Left colon (tissue), 2 donors: Measurements from ENCODE around the gene NR1H2. TPM values are rescaled to one million over a fixed set of nuclear protein-coding genes. Genes with fewer than 3 reads are reported as not detected.
A peak's percentile ranks its signal among the peaks of the same experiment; 100 is the strongest.
"Not testable (repeated sequence)": the region's sequence is repeated elsewhere in the genome, so short reads cannot be mapped to it uniquely, and the experiment has no call there.

ENCODE experiments used
- ATAC-seq: fragments of 200-7000 bp; cut with Tn5 transposase; one replicate; pipeline ENCODE4 v1.9.1; 2020; ENCODE audit warnings: mild to moderate bottlenecking, moderate library complexity
- DNase-seq, 2 donors: peaks; one replicate each; pipeline ENCODE4 v3.0.0-alpha.2; 2020
- intact Hi-C, 2 donors: fragments of 100-400 bp; cut with DNase I in 1 of 2; cut with micrococcal nuclease in 1 of 2; formaldehyde crosslinking; loops; one replicate each; pipeline versions ENCODE4 v1.11.2 to v1.14.0; 2022; cut with DNase I, micrococcal nuclease
- total RNA-seq, 2 donors: library from RNA; stranded (reverse); fragmentation: NEBNext Ultra II Directional; extraction: Animal tissue kit (Norgen Biotek cat#: 25700); gene quantifications; one replicate each; pipeline ENCODE4 v1.2.1, GENCODE V29; 2021
- donor health status: DM: no; HTN: no; CAD: no.
- donor health status: DM: yes; HTN: yes; CAD: no.

NR1H2 gene
- total RNA-seq, 2 donors from 2014 or later, result 61.9 to 75.2 TPM

- intact Hi-C loops, ATAC-seq, DNase-seq: not testable (repeated sequence)
These were observed 14.7 kb downstream of the NR1H2 start for GRCh38 chr19:50390952-50391351.

- intact Hi-C loops, result no loop called here
- DNase-seq, result no peak
- ATAC-seq, result no peak
These were observed 16.5 kb downstream of the NR1H2 start for GRCh38 chr19:50392759-50393158.

DNA sequence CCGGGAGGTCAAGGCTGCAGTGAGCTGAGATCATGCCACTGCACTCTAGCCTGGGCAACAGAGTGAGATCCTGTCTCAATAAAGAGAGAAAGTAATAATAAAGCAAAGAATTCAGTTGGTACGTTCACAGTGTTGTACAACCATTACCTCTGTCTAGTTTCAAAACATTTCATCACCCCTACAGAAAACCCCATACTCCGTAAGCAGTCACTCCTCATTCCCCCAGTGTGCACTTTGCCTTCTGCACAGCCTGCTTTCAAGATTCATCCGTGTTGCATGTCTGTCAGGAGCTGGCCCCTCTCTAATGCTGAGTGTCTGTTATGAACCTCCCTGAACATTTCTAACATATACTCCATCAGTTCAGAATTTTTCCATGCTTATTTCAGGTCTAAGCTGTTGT, 17.3 kb downstream of the NR1H2 start:
- intact Hi-C loops, result no loop called here
- no peak for ATAC-seq
- no peak for DNase-seq

- intact Hi-C loops, result no loop called here
- DNase-seq (no peak), ATAC-seq (peak; percentile 42)
These were observed 17.8 kb downstream of the NR1H2 start for GRCh38 chr19:50394017-50394416.

- ATAC-seq, result no peak
These were observed 22.6 kb downstream of the NR1H2 start for GRCh38 chr19:50398675-50399367.

GRCh38 chr19:50399368-50399745, 23.1 kb downstream of the NR1H2 start:
- ATAC-seq (no peak), DNase-seq (no peak)
- intact Hi-C loops, result no loop called here

More at GRCh38 chr19:50398675-50399367, 22.6 kb downstream of the NR1H2 start:
- DNase-seq, result no peak
- intact Hi-C loops, result no loop called here

DNA sequence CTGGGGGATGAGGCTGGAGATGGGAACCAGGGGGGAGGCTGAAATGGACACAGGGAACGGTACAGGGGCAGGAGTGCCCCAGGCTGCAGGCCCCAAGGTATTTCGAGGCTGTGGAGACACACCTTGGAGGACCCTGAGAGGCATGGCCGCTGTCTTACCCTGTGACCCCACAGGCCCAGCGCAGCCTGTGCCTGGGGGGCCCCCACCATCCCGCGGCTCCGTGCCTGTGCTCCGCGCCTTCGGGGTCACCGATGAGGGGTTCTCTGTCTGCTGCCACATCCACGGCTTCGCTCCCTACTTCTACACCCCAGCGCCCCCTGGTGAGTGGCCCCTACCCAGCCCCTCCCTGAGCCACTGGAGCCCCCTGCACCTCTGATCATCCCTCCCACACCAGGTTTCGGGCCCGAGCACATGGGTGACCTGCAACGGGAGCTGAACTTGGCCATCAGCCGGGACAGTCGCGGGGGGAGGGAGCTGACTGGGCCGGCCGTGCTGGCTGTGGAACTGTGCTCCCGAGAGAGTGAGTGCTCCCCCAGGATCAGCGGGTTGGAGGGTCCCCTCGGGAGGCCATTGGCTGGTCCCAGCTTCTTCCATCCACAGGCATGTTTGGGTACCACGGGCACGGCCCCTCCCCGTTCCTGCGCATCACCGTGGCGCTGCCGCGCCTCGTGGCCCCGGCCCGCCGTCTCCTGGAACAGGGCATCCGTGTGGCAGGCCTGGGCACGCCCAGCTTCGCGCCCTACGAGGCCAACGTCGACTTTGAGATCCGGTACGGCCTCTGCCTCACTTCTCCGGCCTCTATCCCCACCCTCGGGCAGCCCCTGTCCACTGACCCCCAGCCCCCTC, 25.6 kb downstream of the NR1H2 start:
- ATAC-seq, result no peak
- intact Hi-C loops, result no loop called here

DNA sequence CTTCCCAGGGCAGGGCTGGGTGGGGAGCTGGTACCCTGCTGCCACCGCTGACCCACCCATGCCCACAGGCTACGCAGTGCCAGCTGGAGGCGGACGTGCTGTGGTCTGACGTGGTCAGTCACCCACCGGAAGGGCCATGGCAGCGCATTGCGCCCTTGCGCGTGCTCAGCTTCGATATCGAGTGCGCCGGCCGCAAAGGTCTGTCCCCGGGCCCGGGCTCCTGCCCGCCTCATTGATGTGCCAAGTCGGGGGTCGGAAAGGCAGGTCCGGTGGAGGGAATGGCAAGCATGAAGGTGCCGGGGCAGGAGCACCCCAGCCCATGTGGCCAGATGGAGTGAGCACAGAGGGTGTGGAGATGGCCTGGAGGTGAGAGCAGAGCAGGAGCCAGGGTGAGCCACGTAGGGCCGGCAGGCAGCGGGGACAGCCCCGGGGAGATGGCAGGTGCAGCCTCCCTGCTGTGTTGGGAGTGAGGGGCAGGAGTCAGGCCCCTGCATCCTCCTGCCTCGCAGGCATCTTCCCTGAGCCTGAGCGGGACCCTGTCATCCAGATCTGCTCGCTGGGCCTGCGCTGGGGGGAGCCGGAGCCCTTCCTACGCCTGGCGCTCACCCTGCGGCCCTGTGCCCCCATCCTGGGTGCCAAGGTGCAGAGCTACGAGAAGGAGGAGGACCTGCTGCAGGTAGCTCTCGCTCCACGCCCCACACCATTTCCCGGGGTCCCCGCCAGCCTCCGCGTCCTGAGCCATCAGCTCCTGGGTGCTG, 26.5 kb downstream of the NR1H2 start:
- intact Hi-C loops, result no loop called here
- ATAC-seq, result no peak
- DNase-seq, result no peak

More for the DNA sequence above, 25.6 kb downstream of the NR1H2 start:
- DNase-seq, result no peak

- intact Hi-C loops, result no loop called here
- DNase-seq (no peak), ATAC-seq (no peak)
These were observed 30.0 kb downstream of the NR1H2 start for GRCh38 chr19:50406156-50406820.

DNA sequence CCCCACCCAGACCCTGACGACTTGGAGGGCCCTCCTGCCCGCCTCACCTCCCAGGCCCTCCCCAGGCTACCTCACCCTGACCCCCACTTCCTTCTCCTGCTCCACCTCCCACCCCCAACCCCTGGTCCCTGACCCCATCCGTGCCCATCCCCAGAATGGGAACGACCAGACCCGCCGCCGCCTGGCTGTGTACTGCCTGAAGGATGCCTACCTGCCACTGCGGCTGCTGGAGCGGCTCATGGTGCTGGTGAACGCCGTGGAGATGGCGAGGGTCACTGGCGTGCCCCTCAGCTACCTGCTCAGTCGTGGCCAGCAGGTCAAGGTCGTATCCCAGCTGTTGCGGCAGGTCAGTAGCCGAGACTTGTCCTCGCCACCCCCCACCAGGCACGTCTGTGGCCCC, 30.6 kb downstream of the NR1H2 start:
- DNase-seq (no peak), ATAC-seq (no peak)
- intact Hi-C loops, result no loop called here

- DNase-seq (no peak), ATAC-seq (no peak)
- intact Hi-C loops, result no loop called here
These were observed 33.1 kb downstream of the NR1H2 start for GRCh38 chr19:50409347-50409746.

DNA sequence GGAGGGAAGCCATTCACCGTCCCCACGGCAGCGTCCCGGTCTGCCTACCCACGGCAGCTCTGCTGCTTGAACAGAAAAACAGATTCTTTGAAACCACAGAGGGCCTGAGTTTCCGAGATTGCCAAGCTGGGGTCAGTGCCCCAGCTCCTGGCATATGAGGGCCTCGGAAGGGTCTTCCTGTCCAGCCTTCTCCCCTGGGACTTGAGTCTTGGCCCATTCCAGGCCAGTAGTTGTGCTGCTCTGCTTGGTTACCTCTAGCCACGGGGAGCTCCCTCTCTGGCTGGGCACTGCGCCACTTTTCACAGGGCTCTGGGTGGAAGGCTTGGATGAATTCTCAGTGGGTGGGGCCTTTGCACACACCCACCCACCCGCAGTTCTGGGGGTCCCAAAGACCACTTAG, 33.9 kb downstream of the NR1H2 start:
- intact Hi-C loops, result loop anchor here in 1 of 2 donors (10.0 kb wide), 1 partner anchor 45 kb away; the partner anchor contains the start of gene NAPSA
- ATAC-seq (no peak), DNase-seq (no peak)

- intact Hi-C loops, result loop anchor here in 1 of 2 donors (10.0 kb wide), 1 partner anchor 48 kb away; the partner anchor contains the start of gene NAPSA
- no peak for DNase-seq
- ATAC-seq, result no peak
These were observed 36.2 kb downstream of the NR1H2 start for GRCh38 chr19:50412419-50412818.

GRCh38 chr19:50413096-50413495, 36.8 kb downstream of the NR1H2 start:
- ATAC-seq, result no peak
- intact Hi-C loops, result loop anchor here in 1 of 2 donors (10.0 kb wide), 1 partner anchor 48 kb away; the partner anchor contains the start of gene NAPSA
- DNase-seq, result no peak

- ATAC-seq (no peak), DNase-seq (no peak)
- intact Hi-C loops, result loop anchor here in 1 of 2 donors (10.0 kb wide), 1 partner anchor 49 kb away; the partner anchor contains the start of gene NAPSA
These were observed 37.3 kb downstream of the NR1H2 start for GRCh38 chr19:50413531-50413930.

- DNase-seq (peak; percentile 59 to 87), ATAC-seq (peak; percentile 43)
- intact Hi-C loops, result loop anchor here in 1 of 2 donors (10.0 kb wide), 1 partner anchor 50 kb away; the partner anchor contains the start of gene NAPSA
These were observed 38.8 kb downstream of the NR1H2 start for GRCh38 chr19:50414864-50415660.

DNA sequence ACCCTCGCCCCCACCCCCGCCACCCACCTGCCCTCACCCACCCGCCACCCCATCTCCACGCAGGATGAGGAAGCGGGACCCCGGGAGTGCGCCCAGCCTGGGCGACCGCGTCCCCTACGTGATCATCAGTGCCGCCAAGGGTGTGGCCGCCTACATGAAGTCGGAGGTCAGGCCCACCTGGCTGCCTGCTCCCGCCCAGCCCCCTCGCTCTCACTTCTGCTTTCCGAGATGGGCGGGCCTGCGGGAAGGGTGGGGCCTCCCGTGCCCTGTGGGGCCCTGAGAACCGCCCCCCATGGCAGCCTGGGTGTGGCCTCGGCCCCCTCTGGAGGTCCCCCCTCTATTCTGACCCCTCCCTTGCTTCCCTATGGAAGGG, 39.4 kb downstream of the NR1H2 start:
- ATAC-seq (peak; percentile 22), DNase-seq (peak; percentile 70 to 79)
- intact Hi-C loops, result loop anchor here in 1 of 2 donors (10.0 kb wide), 1 partner anchor 51 kb away; the partner anchor contains the start of gene NAPSA
